OCI-LY7 (cell line): ENCODE data around the gene AKAP9. TPM values are rescaled to one million over a fixed set of nuclear protein-coding genes. Genes with fewer than 3 reads are reported as not detected.
"Not testable (repeated sequence)": the region's sequence is repeated elsewhere in the genome, so short reads cannot be mapped to it uniquely, and the experiment has no call there.

ENCODE experiments used
- BruUV-seq: library from RNA; stranded (reverse); fragments of 400-500 nt; replicated peaks from 2 replicates; lab custom pipeline; 2021; lab: Mats Ljungman, UMichigan
- CTCF ChIA-PET: fragments of 300-600 bp; sonication (Branson Sonifier 250); formaldehyde crosslinking; loops from one replicate; lab custom pipeline; 2022; ENCODE audit warnings: antibody characterized with exemption; ENCODE audit not compliant: unreplicated experiment; lab: Charles Lee
- POLR2A ChIA-PET: fragments of 300-600 bp; sonication (Branson Sonifier 250); formaldehyde crosslinking; loops from one replicate; lab custom pipeline; 2022; ENCODE audit warnings: antibody characterized with exemption; lab: Charles Lee
- DNase-seq: peaks from one replicate; pipeline ENCODE4 v3.0.0-alpha.2; 2015; ENCODE audit warnings: low spot score
- H2AFZ ChIP-seq: fragments of 200-600 bp; sonication (generic), shearing (Covaris generic); 2 replicates; pipeline ENCODE4 v1.6.1; 2014; ENCODE audit warnings: mild to moderate bottlenecking, antibody characterized with exemption, low read length, moderate library complexity
- H3K27ac ChIP-seq: fragments of 200-600 bp; sonication (generic); 2 replicates; pipeline ENCODE4 v1.5.1; 2014; ENCODE audit warnings: mixed run types, low read depth, mild to moderate bottlenecking, moderate library complexity, low read length, inconsistent platforms; ENCODE audit not compliant: poor library complexity, severe bottlenecking
- H3K36me3 ChIP-seq: fragments of 200-600 bp; sonication (generic); 2 replicates; pipeline ENCODE4 v1.6.1; 2014; ENCODE audit warnings: mild to moderate bottlenecking, antibody characterized with exemption, low read length, moderate library complexity, mixed read lengths; ENCODE audit not compliant: insufficient read depth
- H3K4me1 ChIP-seq: fragments of 200-600 bp; sonication (generic); 2 replicates; pipeline ENCODE4 v1.5.1; 2014; ENCODE audit warnings: mild to moderate bottlenecking, low read length; ENCODE audit not compliant: insufficient read depth, poor library complexity, severe bottlenecking
- H3K4me2 ChIP-seq: fragments of 200-600 bp; sonication (generic); 2 replicates; pipeline ENCODE4 v1.6.1; 2014; ENCODE audit warnings: mild to moderate bottlenecking, low read length
- H3K4me3 ChIP-seq: fragments of 200-600 bp; sonication (generic); 2 replicates; pipeline ENCODE4 v1.5.1; 2014; ENCODE audit warnings: mild to moderate bottlenecking, low read depth, low read length; ENCODE audit not compliant: poor library complexity, severe bottlenecking
- H3K79me2 ChIP-seq: fragments of 200-600 bp; sonication (generic); 2 replicates; pipeline ENCODE4 v1.6.1; 2016; ENCODE audit warnings: low read depth, mild to moderate bottlenecking, low read length, moderate library complexity, mixed read lengths; ENCODE audit not compliant: insufficient read depth
- H3K9me2 ChIP-seq: fragments of 200-600 bp; sonication (generic); 2 replicates; pipeline ENCODE4 v1.6.1; 2016; ENCODE audit warnings: mild to moderate bottlenecking, low read length, mixed read lengths; ENCODE audit not compliant: insufficient read depth
- H3K9me3 ChIP-seq: fragments of 200-600 bp; sonication (generic); 2 replicates; pipeline ENCODE4 v1.6.1; 2014; ENCODE audit warnings: mild to moderate bottlenecking, mixed run types, low read length, mixed read lengths
- H4K20me1 ChIP-seq: fragments of 200-600 bp; sonication (generic); 2 replicates; pipeline ENCODE4 v1.6.1; 2014; ENCODE audit warnings: mild to moderate bottlenecking, antibody characterized with exemption, low read length, moderate library complexity, mixed read lengths; ENCODE audit not compliant: insufficient read depth
- CTCF ChIP-seq: fragments of 200-600 bp; sonication (generic); conservative IDR thresholded peaks from 2 replicates; pipeline ENCODE4 v1.5.1; 2014; ENCODE audit warnings: mild to moderate bottlenecking, antibody characterized with exemption, low read length, moderate library complexity, mixed read lengths
- EZH2phosphoT487 ChIP-seq: fragments of 200-600 bp; sonication (generic); IDR thresholded peaks from 2 replicates; pipeline ENCODE4 v1.6.1; 2018; ENCODE audit warnings: low read depth, borderline replicate concordance, mild to moderate bottlenecking, mixed run types, antibody characterized with exemption, low read length, moderate library complexity, mixed read lengths
- intact Hi-C: fragments of 100-400 bp; cut with micrococcal nuclease; formaldehyde crosslinking; loops from one replicate; pipeline ENCODE4 v1.10.0; 2022; ENCODE audit not compliant: unreplicated experiment
- total RNA-seq, 2 experiments: library from RNA; depleted of rRNA in 1 of 2; stranded (reverse); fragments of >200 nt in 1 of 2; shearing (Covaris generic) in 1 of 2; gene quantifications; 2 replicates each; pipeline ENCODE4 v1.2.3, GENCODE V29; 2014 to 2022

The AKAP9 gene
- total RNA-seq, 2 experiments from 2014 or later, result 32.6 to 38.1 TPM

- no TSS peak for BruUV-seq
- POLR2A ChIA-PET, result interaction anchor here (0.9 to 1.9 kb wide), 2 partner anchors 10 to 177 kb away, joined by 3 to 10 read pairs; no protein-coding TSS in a partner anchor
Measured at GRCh38 chr7:92092210-92092609, 151.5 kb downstream of the AKAP9 start.

GRCh38 chr7:92095380-92095779 lies 154.7 kb downstream of the AKAP9 start:
- Histone ChIP-seq H4K20me1 (no peaks in the 10 kb centered on the region), H3K9me2 (no peaks in the 10 kb centered on the region), H3K4me1 (no peaks in the 10 kb centered on the region), H3K36me3 (peaks cover 61% of the 10 kb centered on the region), H2AFZ (no peak overlapping the region), H3K9me3 (no peaks in the 10 kb centered on the region), H3K27ac (no peak overlapping the region), H3K4me3 (no peak overlapping the region), H3K4me2 (no peak overlapping the region), H3K79me2 (no peaks in the 10 kb centered on the region)
- no peak for DNase-seq
- intact Hi-C loops, result no loop called here
- ChIA-PET POLR2A (interaction anchor here (0.9 kb wide), 1 partner anchor 13 kb away, joined by 3 read pairs; no protein-coding TSS in a partner anchor), CTCF (no interaction called here)
- TF ChIP-seq EZH2phosphoT487 (no peak), CTCF (no peak)
- BruUV-seq, result no TSS peak

More at GRCh38 chr7:92092210-92092609, 151.5 kb downstream of the AKAP9 start:
- Histone ChIP-seq H3K9me2 (no peaks in the 10 kb centered on the region), H3K79me2 (no peaks in the 10 kb centered on the region), H3K4me1 (no peaks in the 10 kb centered on the region), H2AFZ (no peak overlapping the region), H3K27ac (no peak overlapping the region), H4K20me1 (no peaks in the 10 kb centered on the region), H3K4me2 (no peak overlapping the region), H3K36me3 (peaks cover 63% of the 10 kb centered on the region), H3K9me3 (no peaks in the 10 kb centered on the region), H3K4me3 (no peak overlapping the region)
- TF ChIP-seq CTCF, result no peak
- TF ChIP-seq EZH2phosphoT487, result no peak
- DNase-seq, result no peak
- intact Hi-C loops, result no loop called here
- CTCF ChIA-PET, result no interaction called here

GRCh38 chr7:92100534-92100933 lies 159.9 kb downstream of the AKAP9 start:
- Histone ChIP-seq H3K4me2 (no peak overlapping the region), H4K20me1 (no peaks in the 10 kb centered on the region), H3K9me3 (no peaks in the 10 kb centered on the region), H3K4me1 (no peaks in the 10 kb centered on the region), H3K4me3 (no peak overlapping the region), H2AFZ (no peak overlapping the region), H3K27ac (no peak overlapping the region), H3K36me3 (peaks cover 69% of the 10 kb centered on the region), H3K9me2 (no peaks in the 10 kb centered on the region), H3K79me2 (no peaks in the 10 kb centered on the region)
- BruUV-seq, result no TSS peak
- ChIA-PET POLR2A (interaction anchor here (0.6 to 1.8 kb wide), 3 partner anchors 15 to 595 kb away, joined by 3 read pairs; no protein-coding TSS in a partner anchor), CTCF (no interaction called here)
- no peak for TF ChIP-seq EZH2phosphoT487
- TF ChIP-seq CTCF, result no peak
- DNase-seq, result no peak
- intact Hi-C loops, result no loop called here

GRCh38 chr7:92102862-92103261 lies 162.2 kb downstream of the AKAP9 start:
- intact Hi-C loops, BruUV-seq, DNase-seq, H2AFZ ChIP-seq, H3K4me3 ChIP-seq, CTCF ChIA-PET, H3K9me3 ChIP-seq, H3K9me2 ChIP-seq, H3K4me1 ChIP-seq, H3K27ac ChIP-seq, H4K20me1 ChIP-seq, H3K79me2 ChIP-seq, H3K4me2 ChIP-seq: not testable (repeated sequence)
- H3K36me3 ChIP-seq, result peaks cover 69% of the 10 kb centered on the region
- POLR2A ChIA-PET, result interaction anchor here (0.6 kb wide), 1 partner anchor 293 kb away, joined by 3 read pairs; no protein-coding TSS in a partner anchor
